Limb (tissue), 2 donors: ENCODE data around the gene NEO1.
"Not testable (repeated sequence)": the region's sequence is repeated elsewhere in the genome, so short reads cannot be mapped to it uniquely, and the experiment has no call there.

ENCODE experiments used
- DNase-seq, 2 donors: peaks; one replicate each; pipeline ENCODE4 v3.0.0-alpha.2; 2016; ENCODE audit errors: extremely low spot score in 2 of 2

NEO1 gene

GRCh38 chr15:73300286-73300685, 248.0 kb downstream of the NEO1 start:
- not testable (repeated sequence) for DNase-seq

GRCh38 chr15:73303636-73304035, 251.4 kb downstream of the NEO1 start:
- no peak for DNase-seq

GRCh38 chr15:73305331-73306211, 253.3 kb downstream of the NEO1 start:
- peak; percentile 17 to 54 for DNase-seq

- DNase-seq = no peak
Observed at GRCh38 chr15:73308305-73308704, 256.0 kb downstream of the NEO1 start.

GRCh38 chr15:73313861-73314260, 261.6 kb downstream of the NEO1 start:
- DNase-seq = no peak

GRCh38 chr15:73317651-73318462, 265.6 kb downstream of the NEO1 start:
- DNase-seq = no peak

- DNase-seq = peak in 1 of 2 donors; percentile 76
Observed at GRCh38 chr15:73318463-73319351, 266.4 kb downstream of the NEO1 start.

GRCh38 chr15:73319460-73320245, 267.4 kb downstream of the NEO1 start:
- DNase-seq = no peak

GRCh38 chr15:73320619-73321180, 268.4 kb downstream of the NEO1 start:
- no peak for DNase-seq

- peak in 1 of 2 donors; percentile 43 for DNase-seq
Observed at GRCh38 chr15:73321496-73322450, 269.5 kb downstream of the NEO1 start.

- DNase-seq = no peak
Observed at GRCh38 chr15:73322665-73323373, 270.6 kb downstream of the NEO1 start.

- DNase-seq = no peak
Observed at GRCh38 chr15:73323374-73323955, 271.2 kb downstream of the NEO1 start.

GRCh38 chr15:73323956-73324355, 271.7 kb downstream of the NEO1 start:
- DNase-seq = no peak

- DNase-seq = no peak
Observed at GRCh38 chr15:73324496-73325170, 272.4 kb downstream of the NEO1 start.

GRCh38 chr15:73325191-73325861, 273.1 kb downstream of the NEO1 start:
- DNase-seq = no peak

- no peak for DNase-seq
Observed at GRCh38 chr15:73326157-73326556, 273.9 kb downstream of the NEO1 start.
